Measurements from ENCODE around the gene TDRD1.

DNA sequence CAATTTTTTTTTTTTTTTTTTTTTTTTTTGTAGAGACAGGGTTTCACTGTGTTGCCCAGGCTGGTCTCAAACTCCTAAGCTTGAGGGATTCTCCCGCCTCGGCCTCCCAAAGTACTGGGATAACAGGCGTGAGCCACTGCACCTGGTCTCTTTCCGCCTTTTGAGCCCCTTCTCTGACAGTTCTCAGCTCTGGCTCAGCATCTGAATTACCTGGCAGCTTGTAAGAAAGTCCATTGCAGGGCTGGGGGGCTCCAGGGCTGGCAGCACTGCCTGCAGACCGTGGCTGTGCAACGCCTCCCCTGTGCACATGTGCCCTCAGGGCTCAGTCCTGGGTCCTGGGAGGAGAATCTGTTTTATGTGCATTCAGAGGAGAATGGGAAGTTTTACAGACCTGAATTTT lies 97.5 kb downstream of the TDRD1 start:
- TF ChIP-seq SUZ12 (IDR thresholded peaks at IDR 0.05; ENCODE audit: extremely low read depth, insufficient read depth, insufficient read length) = no peak
- no peak for TF ChIP-seq YY1 (IDR thresholded peaks at IDR 0.05; ENCODE audit: insufficient read depth, insufficient read length)
- no peak for TF ChIP-seq ZNF274 (IDR thresholded peaks at IDR 0.05; ENCODE audit: low read depth, low read length)

Measured in NT2/D1 (cell line).